ENCODE results near the gene MT3. TPM values are rescaled to one million over a fixed set of nuclear protein-coding genes. Genes with fewer than 3 reads are reported as not detected.

Gene MT3
- total RNA-seq, 4 donors from 2014 or later: 1.2 TPM; not detected in 3

DNA sequence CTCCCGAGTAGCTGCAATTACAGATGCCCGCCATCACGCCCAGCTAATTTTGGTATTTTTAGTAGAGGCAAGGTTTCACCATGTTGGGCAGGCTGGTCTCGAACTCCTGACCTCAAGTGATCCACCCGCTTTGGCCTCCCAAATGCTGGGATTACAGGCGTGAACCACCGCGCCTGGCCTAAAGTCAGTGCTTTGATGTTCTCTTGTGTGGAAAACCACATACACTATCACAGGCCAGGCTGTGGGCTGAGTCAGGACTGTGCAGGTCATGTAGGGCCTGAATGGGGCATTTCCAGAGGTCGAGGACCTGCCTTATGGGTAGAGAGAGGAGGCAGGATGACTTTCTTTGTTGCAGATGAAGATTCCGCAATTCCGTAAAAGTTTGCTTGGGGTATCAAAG lies 5.1 kb upstream of the MT3 start:
- WGBS, 2 donors: 88 to 92% methylated on average over 11 of the region's 11 CpGs
- TF ChIP-seq POLR2A (IDR thresholded peaks at IDR 0.05): no peak
- TF ChIP-seq CTCF (IDR thresholded peaks at IDR 0.05): no peak
- intact Hi-C loops (cut with DNase I; ENCODE audit: low total_unique reads): loop anchor here (10.0 kb wide), 1 partner anchor 121 kb away; no protein-coding TSS in a partner anchor
- DNase-seq (ENCODE audit: low spot score in 2 of 2): peak in 1 of 2 donors; percentile 52
- H3K4me3 ChIP-seq (ENCODE audit: low read depth, poor library complexity, severe bottlenecking): no peak overlapping the region

DNA sequence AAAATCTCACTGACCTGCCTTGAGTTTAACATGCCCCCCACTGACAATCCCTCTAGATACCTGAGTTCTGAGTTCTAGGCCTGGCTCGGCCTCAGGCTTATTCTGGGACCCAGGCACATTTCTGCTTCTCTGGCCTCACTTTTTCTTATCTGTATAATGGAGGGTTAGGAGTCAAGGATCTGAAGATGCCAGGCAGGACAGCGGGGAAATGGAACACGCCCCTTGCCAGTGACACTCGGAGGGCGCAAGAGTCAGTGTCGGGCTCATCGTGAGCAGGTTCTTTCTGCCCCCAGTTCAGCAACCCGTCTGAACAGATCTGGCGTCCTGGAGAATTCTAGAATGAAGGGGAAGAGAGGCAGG lies 567 bp upstream of the MT3 start:
- TF ChIP-seq CTCF (IDR thresholded peaks at IDR 0.05): no peak
- TF ChIP-seq POLR2A (IDR thresholded peaks at IDR 0.05): no peak
- intact Hi-C loops (cut with DNase I; ENCODE audit: low total_unique reads): loop anchor here (10.0 kb wide), 1 partner anchor 116 kb away; no protein-coding TSS in a partner anchor
- no peak overlapping the region for H3K4me3 ChIP-seq (ENCODE audit: low read depth, poor library complexity, severe bottlenecking)
- peak in 1 of 2 donors; percentile 25 for DNase-seq (ENCODE audit: low spot score in 2 of 2)
- WGBS, 2 donors: 29 to 34% methylated on average over 9 of the region's 9 CpGs

- intact Hi-C loops (cut with DNase I; ENCODE audit: low total_unique reads): no loop called here
- H3K4me3 ChIP-seq (ENCODE audit: low read depth, poor library complexity, severe bottlenecking): no peak overlapping the region
- peak in 1 of 2 donors; percentile 64 for DNase-seq (ENCODE audit: low spot score in 2 of 2)
- TF ChIP-seq CTCF (IDR thresholded peaks at IDR 0.05) (no peak), POLR2A (IDR thresholded peaks at IDR 0.05) (no peak)
- 62 to 79% methylated on average over 4 of the region's 4 CpGs for WGBS, 2 donors
These were observed 2.2 kb downstream of the MT3 start for GRCh38 chr16:56591377-56592060.

DNA sequence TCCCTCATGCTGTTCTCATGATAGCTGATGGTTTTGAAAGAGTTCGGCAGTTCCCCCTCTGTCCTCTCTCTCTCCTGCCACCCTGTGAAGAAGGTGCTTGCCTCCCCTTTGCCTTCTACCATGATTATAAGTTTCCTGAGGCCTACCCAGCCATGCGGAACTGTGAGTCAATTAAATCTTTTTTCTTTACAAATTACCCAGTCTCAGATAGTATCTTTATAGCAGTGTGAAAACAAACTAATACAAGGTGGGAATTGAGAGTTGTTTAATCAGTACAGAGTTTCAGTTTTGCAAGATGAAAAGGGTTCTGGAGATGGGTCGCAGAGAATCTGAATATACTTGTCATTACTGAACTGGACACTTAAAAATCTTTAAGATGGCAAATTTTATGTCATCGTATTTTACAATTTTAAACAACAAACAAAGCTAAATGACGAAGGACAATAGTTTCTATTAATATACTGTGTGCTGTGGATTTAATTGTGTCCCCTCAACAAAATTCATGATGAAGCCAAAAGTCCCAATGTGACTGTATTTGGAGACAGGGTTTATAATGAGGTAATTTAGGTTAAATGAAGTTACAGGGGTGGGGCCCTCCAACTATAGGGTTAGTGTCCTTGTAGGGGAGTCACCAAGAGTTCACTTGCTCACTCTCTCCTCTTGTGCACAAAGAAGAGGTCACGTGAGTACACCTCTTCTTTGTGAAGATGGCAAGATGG lies 4.4 kb downstream of the MT3 start:
- no peak for TF ChIP-seq CTCF (IDR thresholded peaks at IDR 0.05)
- no peak for TF ChIP-seq POLR2A (IDR thresholded peaks at IDR 0.05)
- intact Hi-C loops (cut with DNase I; ENCODE audit: low total_unique reads): no loop called here
- no peak overlapping the region for H3K4me3 ChIP-seq (ENCODE audit: low read depth, poor library complexity, severe bottlenecking)
- WGBS, 2 donors: 76% methylated on average over 6 of the region's 6 CpGs
- no peak for DNase-seq (ENCODE audit: low spot score in 2 of 2)

DNA sequence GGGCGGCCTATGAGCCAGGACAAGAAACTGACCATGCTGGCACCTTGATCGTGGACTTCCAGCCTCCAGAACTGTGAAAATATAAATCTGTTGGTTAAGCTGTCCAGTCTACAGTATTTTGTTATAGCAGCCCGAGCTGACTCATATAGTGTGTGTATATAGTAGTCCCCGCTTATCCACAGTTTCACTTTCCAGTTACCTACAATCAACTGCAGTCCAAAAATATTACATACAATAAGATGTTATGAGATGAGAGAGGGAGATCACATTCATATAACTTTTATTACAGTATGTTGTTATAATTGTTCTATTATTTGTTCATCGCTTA lies 4.9 kb downstream of the MT3 start:
- WGBS, 2 donors: 84 to 92% methylated on average over 5 of the region's 5 CpGs
- DNase-seq (ENCODE audit: low spot score in 2 of 2): no peak
- intact Hi-C loops (cut with DNase I; ENCODE audit: low total_unique reads): no loop called here
- no peak overlapping the region for H3K4me3 ChIP-seq (ENCODE audit: low read depth, poor library complexity, severe bottlenecking)
- TF ChIP-seq CTCF (IDR thresholded peaks at IDR 0.05): no peak
- no peak for TF ChIP-seq POLR2A (IDR thresholded peaks at IDR 0.05)

All from lower leg skin (tissue), 4 donors.